CD4-positive, alpha-beta T cell treated with Interleukin-2 at 100 ng/mL for 4 hours (primary cell): Measurements from ENCODE around the gene GRM7.

Experiments used
- DNase-seq: peaks from one replicate; pipeline ENCODE4 v3.0.0-alpha.2; 2020; ENCODE audit warnings: low spot score

Gene GRM7

DNA sequence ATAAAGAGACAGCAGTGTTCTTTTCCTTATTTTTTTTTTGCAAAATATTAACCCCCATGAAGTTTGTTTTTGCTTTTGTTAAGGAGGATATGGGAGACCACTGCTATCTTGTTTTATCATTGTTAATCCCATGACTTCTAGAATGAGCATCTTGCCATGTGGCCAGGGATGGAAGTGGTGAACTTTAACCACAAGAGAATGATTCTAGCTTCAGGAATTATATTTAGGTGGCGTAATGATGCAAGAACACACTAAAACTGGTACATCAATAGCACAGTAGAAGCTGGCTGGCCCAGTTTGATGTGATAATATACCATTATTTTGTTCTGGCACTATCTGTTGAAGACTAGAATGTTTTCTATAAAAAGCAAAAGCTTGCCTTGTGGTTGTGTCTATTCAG is 720.9 kb downstream of the GRM7 start:
- no peak for DNase-seq

DNA sequence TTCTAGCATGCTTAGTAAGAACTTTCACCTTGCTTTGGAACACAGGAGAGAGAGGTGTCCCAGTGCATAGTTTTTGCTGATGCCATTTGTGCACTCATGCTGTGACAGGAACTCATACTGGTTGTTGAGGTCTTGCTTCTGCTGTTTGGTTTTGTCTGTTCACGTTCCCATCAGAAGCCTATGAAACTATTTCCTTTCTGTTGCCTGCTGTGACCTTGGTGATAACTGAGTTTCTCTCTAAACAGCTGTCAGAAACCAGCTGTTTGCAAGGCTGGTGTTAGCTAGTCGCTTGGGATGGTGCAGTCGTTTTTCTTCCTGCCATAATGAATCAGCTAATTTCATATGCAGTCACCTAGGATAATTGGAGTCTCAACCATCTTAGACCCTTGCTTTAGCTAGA is 724.1 kb downstream of the GRM7 start:
- no peak for DNase-seq

GRCh38 chr3:7588236-7588635 is 727.3 kb downstream of the GRM7 start:
- DNase-seq, result no peak

GRCh38 chr3:7589526-7589925 is 728.6 kb downstream of the GRM7 start:
- DNase-seq, result no peak

DNA sequence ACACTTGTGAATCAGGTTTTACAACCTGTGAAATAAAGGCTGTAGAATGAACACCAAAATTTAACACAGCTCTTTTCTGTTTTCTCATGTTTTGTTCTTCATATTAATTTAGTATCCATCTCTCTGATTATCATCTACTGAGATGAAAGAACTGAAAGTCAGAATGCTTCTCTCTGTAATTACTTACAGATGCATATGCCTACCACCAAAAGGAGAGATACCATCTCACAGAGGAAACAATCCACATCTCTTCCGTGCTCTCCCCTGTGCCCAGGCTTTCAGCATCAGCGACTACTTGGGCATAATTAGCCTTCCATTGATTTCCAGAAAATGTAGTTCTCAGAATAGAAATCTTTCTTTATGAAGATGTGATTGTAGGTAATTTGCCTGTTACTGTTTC is 741.4 kb downstream of the GRM7 start:
- DNase-seq, result no peak

GRCh38 chr3:7607083-7607482 is 746.2 kb downstream of the GRM7 start:
- no peak for DNase-seq

GRCh38 chr3:7607676-7608075 is 746.8 kb downstream of the GRM7 start:
- DNase-seq, result no peak

GRCh38 chr3:7610634-7611033 is 749.7 kb downstream of the GRM7 start:
- no peak for DNase-seq

DNA sequence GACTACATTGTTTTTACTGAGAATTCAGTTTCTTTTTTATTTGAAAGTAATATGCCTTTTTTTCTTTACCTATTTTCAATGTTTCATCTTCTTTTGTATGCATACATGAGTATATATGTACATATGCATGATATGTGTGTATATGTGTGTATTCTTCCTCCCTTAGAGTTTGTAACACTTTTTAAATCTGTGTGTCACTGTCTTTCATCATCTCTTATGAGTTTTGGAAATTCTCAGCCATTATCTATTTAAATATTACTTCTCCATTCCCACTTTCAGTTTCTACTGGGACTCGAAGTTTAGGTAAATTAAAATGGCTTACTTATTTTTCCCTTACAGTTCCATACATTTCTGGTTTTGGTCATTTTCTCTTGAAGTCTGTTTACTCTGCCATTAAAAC is 754.1 kb downstream of the GRM7 start:
- no peak for DNase-seq

DNA sequence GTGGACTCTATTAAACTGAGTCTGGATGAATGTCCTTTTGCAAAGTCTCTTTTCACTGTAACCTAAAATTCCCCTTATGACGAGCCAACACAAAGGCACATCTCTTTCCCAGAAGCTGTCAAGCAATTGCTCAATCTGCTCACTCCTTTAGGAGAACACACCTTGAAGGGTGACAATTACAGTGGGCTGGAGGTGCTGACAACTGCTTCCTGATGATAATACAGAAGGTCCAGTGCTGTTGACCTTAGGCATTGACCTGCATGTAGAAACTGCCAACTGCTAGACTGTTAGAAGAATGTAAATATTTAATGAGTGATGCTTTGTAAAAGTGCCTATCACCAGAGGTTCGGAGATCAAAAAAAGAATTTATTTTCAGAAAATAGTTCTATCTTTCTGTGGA is 757.7 kb downstream of the GRM7 start:
- DNase-seq, result no peak

- no peak for DNase-seq
These were observed 759.5 kb downstream of the GRM7 start for GRCh38 chr3:7620401-7620800.

DNA sequence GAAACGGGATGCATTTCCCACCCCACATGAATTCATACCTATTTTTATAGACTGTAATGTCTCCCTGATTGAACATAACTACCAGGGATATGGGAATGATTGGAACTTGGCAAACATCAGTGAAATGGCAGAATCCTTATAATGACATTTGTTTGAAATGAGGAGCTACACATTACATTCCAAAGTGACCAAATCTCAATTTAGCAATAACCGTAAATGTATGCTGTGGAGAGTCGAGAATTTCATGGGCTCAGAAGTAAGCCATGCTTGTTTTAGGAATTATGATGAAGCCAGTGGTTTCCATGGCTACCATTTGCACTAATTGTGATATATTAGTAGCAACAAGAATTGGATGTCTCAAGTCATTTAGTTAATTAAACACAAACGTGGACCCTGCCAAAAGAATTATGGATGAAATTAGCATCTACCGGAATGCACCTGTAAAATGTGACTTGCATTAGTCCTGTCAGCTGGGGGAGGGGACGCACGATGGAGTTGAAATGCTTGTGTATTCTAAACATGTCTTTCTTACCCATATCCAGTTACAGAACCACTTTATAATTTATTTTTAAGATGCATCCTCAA is 760.2 kb downstream of the GRM7 start:
- DNase-seq, result no peak

GRCh38 chr3:7621651-7622050 is 760.7 kb downstream of the GRM7 start:
- no peak for DNase-seq

DNA sequence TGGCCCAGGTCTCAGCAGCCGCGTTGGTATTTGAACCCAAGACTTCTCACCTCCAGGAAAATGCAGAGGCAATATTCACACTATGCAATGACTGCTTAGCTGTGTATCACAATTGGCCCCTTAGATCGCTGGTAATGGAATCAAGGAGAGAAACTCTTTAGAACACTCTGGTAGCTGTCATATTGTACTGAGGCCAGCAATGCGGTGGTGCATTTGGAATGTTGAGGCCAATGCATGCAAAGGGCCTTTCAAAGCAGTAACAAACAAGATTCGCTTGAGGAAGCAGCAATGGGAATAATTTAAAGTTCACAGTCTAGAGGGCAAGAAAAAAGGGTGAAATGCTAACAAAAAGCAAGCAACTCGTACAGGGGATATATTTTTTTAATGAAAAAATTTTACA is 764.1 kb downstream of the GRM7 start:
- no peak for DNase-seq

DNA sequence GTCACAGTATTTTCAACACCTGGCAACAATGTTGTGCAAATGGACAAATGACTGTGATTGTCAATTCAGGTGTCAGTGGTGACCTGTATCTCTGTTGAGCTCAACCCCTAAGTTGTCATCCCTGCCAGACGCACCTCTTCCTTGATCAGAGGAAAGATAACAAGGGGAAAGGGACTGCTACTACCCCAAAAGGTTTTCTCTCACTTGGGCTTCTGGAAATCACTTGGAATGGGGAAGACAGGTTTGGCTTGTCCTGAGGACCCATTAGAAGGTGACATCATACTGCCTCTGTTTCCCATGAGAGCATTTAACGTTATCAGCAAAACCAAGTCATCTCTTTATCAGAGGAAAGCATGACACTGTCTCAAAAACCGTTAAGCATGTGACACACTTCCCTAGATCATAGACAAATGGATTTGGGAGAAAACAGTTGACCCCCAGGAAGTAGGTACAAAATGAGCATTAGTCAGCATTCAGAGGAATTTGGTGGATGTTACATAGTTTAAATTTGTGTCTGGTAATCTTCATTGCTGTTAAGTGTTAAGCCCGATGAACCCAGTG is 769.5 kb downstream of the GRM7 start:
- DNase-seq, result no peak

DNA sequence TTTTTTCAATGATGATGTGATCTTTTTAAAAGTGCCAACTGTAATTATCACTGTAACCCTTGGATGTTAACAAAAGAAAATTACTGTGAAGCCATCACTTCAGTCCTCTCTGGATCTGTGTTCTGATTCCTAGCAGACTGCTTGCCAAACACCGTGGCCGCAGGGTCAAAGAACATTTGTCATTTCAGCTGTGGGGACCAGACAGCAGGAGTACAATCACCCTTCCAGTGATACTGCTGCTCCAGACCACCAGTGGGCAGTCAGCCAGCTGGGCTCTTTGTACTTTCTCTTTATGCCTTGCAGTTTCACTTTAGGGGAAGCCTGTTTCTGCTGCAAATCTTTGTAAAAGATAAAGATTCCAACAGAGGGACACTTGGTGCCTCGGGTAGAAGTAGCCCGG is 770.0 kb downstream of the GRM7 start:
- DNase-seq, result no peak

- DNase-seq, result no peak
These were observed 771.4 kb downstream of the GRM7 start for GRCh38 chr3:7632305-7632704.

DNA sequence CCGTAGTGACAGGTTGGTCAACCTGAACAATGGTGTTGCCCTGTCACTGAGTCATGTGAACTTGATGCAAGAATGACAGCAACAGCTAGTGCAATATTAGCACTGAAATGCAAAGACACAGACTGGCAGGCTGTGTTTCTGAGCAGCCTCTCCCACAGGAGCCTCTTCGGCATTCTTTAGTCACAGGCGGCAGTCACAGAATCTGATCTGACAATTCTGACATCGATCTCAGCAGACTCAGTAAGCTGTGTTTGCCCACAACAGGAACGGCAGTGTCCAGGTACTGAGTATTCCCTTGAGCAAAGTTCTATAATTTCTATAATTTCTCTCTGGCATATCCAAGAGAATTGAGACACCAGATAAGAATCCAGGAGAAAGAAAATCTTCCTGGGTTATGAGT is 776.8 kb downstream of the GRM7 start:
- no peak for DNase-seq

GRCh38 chr3:7638103-7638502 is 777.2 kb downstream of the GRM7 start:
- DNase-seq, result no peak

GRCh38 chr3:7640787-7641186 is 779.9 kb downstream of the GRM7 start:
- no peak for DNase-seq

DNA sequence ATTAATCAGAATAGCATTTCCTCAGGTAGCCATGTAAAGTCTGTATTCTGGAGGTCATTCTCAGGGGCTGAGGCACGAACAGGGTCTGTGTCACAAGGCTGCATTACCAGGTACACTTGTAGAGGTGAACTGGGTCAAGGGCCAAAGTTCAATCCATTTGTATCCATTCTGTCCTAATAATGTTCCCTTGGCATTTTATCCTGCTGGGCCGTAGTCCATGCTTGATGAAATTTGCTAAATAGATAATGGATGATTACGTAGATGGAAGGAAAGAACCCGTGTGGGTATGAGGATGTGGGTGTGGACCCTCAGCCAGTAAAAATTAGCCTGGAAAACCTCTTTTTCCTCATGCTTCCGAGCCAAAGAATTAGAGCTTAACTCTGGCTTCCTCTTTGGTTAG is 785.9 kb downstream of the GRM7 start:
- DNase-seq, result no peak

DNA sequence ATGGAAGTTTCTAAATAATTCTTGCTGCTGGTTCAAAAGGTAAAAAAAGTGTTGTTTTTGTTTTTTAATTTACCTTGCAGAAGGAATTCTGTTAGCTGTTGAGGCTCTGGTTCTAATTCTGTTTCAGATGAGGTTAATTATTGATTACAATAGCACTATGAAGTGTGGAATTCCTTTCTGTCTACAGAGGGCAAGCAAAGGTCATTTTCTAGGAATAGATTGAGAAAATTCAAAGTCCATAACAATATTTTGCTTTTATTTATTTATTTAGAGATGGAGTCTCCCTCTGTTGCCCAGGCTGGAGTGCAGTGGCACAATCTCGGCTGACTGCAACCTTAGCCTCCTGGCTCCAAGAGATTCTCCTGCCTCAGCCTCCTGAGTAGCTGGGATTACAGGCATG is 789.6 kb downstream of the GRM7 start:
- DNase-seq, result no peak

GRCh38 chr3:7651274-7651673 is 790.4 kb downstream of the GRM7 start:
- no peak for DNase-seq

GRCh38 chr3:7657214-7658112 is 796.5 kb downstream of the GRM7 start:
- DNase-seq, result no peak
